MG63 (cell line): Measurements from ENCODE around the gene SRP14. TPM values are rescaled to one million over a fixed set of nuclear protein-coding genes. Genes with fewer than 3 reads are reported as not detected.
"Not testable (repeated sequence)": the region's sequence is repeated elsewhere in the genome, so short reads cannot be mapped to it uniquely, and the experiment has no call there.

Source experiments
- DNase-seq: peaks from one replicate; pipeline ENCODE4 v3.0.0-alpha.2; 2020
- H3K27me3 ChIP-seq: fragments of 250-450 bp; sonication (Bioruptor Pico); 2 replicates; pipeline ENCODE4 v1.5.1; 2020; ENCODE audit warnings: mild to moderate bottlenecking, moderate library complexity
- H3K36me3 ChIP-seq: fragments of 250-450 bp; sonication (Bioruptor Pico); 2 replicates; pipeline ENCODE4 v1.5.1; 2020; ENCODE audit warnings: mild to moderate bottlenecking, moderate library complexity
- H3K4me3 ChIP-seq: fragments of 250-450 bp; sonication (Bioruptor Pico); 2 replicates; pipeline ENCODE4 v1.5.1; 2020; ENCODE audit warnings: mild to moderate bottlenecking, moderate library complexity
- H3K9me3 ChIP-seq: fragments of 250-450 bp; sonication (Bioruptor Pico); 2 replicates; pipeline ENCODE4 v1.5.1; 2020; ENCODE audit warnings: mild to moderate bottlenecking, moderate library complexity
- total RNA-seq: library from RNA; depleted of rRNA; stranded (reverse); fragments of >200 nt; shearing (Covaris generic); gene quantifications from 2 replicates; pipeline ENCODE4 v1.2.3, GENCODE V29; 2014; ENCODE audit warnings: low replicate concordance

Gene SRP14
- total RNA-seq, 1 experiment from 2014 or later: 134 TPM

DNA sequence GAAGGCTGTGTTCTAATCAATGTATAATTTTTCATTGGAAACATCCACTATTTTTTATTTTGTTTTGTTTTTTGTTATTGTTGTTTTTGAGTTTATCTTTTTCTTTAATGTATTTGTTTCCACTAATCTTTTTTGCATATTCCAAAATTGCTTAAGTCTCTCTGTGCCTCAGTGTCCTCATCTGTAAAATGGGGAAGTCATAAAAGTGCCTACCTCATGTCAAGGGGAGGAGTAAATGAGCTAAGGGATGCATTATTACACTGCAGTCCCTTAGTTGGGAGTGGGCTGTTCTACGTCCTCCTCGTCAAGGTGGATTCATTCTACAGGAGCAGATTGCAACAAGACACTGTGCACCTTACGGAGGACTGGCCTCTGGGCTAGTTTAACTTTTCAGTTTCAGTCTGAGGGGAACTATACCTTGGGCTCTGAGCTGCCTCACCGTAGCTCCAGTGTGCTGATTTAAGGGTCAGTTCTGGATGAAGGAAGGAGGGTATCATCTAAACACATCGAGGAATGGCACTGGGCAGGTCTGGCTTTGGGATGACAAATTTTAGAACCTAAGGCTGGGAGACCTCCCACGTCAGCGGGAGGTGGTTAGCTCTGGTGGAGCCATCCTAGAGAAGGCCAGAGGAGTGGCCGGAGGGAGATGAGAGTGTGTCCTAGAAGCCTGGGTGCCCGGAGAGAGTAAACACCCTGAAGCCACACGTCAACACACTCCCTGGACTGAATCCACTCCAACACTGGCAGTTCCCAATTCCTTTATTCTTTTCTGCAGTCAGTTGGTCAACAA, 5.1 kb upstream of the SRP14 start:
- Histone ChIP-seq H3K36me3 (no peaks in the 10 kb centered on the region), H3K4me3 (no peak overlapping the region), H3K27me3 (no peaks in the 10 kb centered on the region), H3K9me3 (no peaks in the 10 kb centered on the region)
- DNase-seq: no peak

GRCh38 chr15:40042791-40043320, 3.9 kb upstream of the SRP14 start:
- no peaks in the 10 kb centered on the region for H3K27me3 ChIP-seq
- H3K9me3 ChIP-seq: no peaks in the 10 kb centered on the region
- H3K36me3 ChIP-seq: peaks cover 10% of the 10 kb centered on the region; the same call in 1 of the 2 replicates
- no peak for DNase-seq
- H3K4me3 ChIP-seq: no peak overlapping the region

- Histone ChIP-seq H3K4me3 (no peak overlapping the region), H3K36me3 (peaks cover 30% of the 10 kb centered on the region), H3K9me3 (no peaks in the 10 kb centered on the region), H3K27me3 (no peaks in the 10 kb centered on the region)
- DNase-seq: no peak
Measured at GRCh38 chr15:40040770-40041169, 1.8 kb upstream of the SRP14 start.

- H3K9me3 ChIP-seq: no peaks in the 10 kb centered on the region
- DNase-seq: no peak
- H3K27me3 ChIP-seq: no peaks in the 10 kb centered on the region
- H3K36me3 ChIP-seq: peaks cover 33% of the 10 kb centered on the region
- H3K4me3 ChIP-seq: no peak overlapping the region; the same call in none of the 2 replicates
Measured at GRCh38 chr15:40040293-40040635, 1.3 kb upstream of the SRP14 start.

DNA sequence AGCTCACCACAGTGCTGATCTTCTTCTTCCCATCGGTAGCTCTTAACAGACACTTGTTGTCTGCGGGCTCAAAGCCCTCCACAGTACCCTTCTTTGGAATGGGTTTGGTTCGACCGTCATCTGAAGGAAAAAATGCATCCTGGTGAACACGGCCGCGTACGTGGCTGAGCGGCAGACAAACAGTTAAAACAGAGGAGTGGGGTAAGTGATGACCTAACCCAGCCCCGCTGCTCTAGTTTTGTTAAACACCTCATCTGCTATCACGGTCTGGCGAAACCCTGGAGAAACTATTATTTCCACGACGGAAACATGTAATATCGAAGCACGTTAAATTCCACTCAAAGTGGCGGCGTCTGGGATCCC, 725 bp downstream of the SRP14 start:
- Histone ChIP-seq H3K9me3 (no peaks in the 10 kb centered on the region), H3K27me3 (no peaks in the 10 kb centered on the region), H3K36me3 (peaks cover 51% of the 10 kb centered on the region), H3K4me3 (peak overlapping the region; percentile 84)
- DNase-seq: no peak

GRCh38 chr15:40037721-40038120, 1.3 kb downstream of the SRP14 start:
- Histone ChIP-seq H3K27me3 (no peaks in the 10 kb centered on the region), H3K4me3 (peak overlapping the region; percentile 84), H3K36me3 (peaks cover 56% of the 10 kb centered on the region), H3K9me3 (no peaks in the 10 kb centered on the region)
- DNase-seq: no peak

DNA sequence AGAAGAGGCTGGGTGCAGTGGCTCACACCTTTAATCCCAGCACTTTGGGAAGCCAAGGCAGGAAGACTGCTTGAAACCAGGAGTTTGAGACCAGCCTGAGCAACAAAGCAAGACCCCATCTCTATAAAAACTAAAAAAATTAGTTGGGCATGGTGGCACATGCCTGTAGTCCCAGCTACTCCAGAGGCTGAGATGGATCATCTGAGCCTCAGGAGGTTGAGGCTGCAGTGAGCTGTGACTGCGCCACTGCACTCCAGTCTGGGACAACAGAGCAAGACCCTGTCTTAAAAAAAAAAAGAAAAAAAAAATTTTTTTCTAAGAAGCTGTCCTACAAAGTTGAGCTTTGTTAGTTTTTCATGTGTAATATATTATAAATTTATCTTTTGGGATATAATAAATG, 3.8 kb downstream of the SRP14 start:
- not testable (repeated sequence) for H3K9me3 ChIP-seq, H3K27me3 ChIP-seq, H3K4me3 ChIP-seq, DNase-seq
- peaks cover 72% of the 10 kb centered on the region for H3K36me3 ChIP-seq

- no peaks in the 10 kb centered on the region for H3K9me3 ChIP-seq
- H3K4me3 ChIP-seq: no peak overlapping the region
- H3K36me3 ChIP-seq: peaks cover 80% of the 10 kb centered on the region
- DNase-seq: no peak
- no peaks in the 10 kb centered on the region for H3K27me3 ChIP-seq
Measured at GRCh38 chr15:40034186-40034946, 4.6 kb downstream of the SRP14 start.

DNA sequence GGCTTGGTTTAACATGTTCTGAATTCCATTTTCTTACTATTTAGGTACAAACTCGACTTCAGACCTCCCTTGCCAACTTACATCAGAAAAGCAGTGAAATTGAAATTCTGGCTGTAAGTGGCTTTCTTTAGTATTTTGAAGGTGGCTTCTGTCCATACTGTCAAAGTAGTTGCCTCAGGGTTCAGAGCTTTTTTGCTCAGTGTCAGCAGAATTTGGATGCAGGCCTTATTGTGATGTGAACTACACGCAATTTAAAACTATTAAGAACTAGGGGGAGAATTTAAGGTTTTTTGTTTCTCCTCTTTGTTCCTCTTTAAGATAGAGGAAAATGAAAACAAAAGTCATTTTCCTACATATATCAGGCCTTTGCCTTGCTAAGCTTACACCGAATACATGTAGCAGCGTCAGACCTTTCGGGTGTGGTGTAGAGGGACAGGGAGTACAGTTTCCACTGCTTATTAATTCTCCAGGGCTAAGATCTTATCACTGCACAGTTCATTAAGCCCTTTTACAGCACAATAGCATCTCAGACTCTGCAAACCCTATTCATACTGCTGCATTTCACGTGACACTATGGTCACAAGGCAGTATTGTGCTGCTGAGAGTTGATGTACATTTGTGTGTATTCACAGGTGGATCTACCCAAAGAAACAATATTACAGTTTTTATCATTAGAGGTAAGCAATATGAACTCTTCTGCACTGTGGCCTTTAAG, 6.7 kb downstream of the SRP14 start:
- Histone ChIP-seq H3K9me3 (no peaks in the 10 kb centered on the region), H3K27me3 (no peaks in the 10 kb centered on the region), H3K36me3 (peaks cover 77% of the 10 kb centered on the region), H3K4me3 (no peak overlapping the region)
- DNase-seq: no peak

- no peak for DNase-seq
- Histone ChIP-seq H3K27me3 (no peaks in the 10 kb centered on the region), H3K9me3 (no peaks in the 10 kb centered on the region), H3K4me3 (no peak overlapping the region), H3K36me3 (peaks cover 77% of the 10 kb centered on the region)
Measured at GRCh38 chr15:40031300-40031699, 7.7 kb downstream of the SRP14 start.

GRCh38 chr15:40029979-40030893, 8.7 kb downstream of the SRP14 start:
- Histone ChIP-seq H3K4me3 (no peak overlapping the region), H3K36me3 (peaks cover 75% of the 10 kb centered on the region), H3K27me3 (no peaks in the 10 kb centered on the region), H3K9me3 (no peaks in the 10 kb centered on the region)
- DNase-seq: no peak

DNA sequence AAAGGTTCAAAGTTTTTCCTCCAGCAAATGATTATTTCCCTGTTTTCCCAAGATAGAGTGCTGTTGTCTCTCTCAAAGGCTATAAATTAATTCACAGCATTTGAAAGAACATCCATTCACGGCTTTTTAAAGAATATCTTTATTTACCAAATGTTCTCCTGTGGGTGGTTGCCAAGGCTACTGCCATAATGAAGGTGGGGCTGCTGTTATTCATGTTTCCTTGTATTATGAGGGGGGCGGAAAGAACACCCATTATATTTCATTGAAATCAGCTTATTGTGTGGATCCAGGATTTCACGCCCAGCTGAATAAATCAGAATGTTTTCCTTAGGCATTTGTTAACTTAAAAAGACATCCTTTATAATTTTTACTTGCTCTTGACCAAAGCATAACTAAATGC, 10.1 kb downstream of the SRP14 start:
- peaks cover 71% of the 10 kb centered on the region for H3K36me3 ChIP-seq
- H3K4me3 ChIP-seq: no peak overlapping the region
- DNase-seq: no peak
- no peaks in the 10 kb centered on the region for H3K9me3 ChIP-seq
- H3K27me3 ChIP-seq: no peaks in the 10 kb centered on the region

DNA sequence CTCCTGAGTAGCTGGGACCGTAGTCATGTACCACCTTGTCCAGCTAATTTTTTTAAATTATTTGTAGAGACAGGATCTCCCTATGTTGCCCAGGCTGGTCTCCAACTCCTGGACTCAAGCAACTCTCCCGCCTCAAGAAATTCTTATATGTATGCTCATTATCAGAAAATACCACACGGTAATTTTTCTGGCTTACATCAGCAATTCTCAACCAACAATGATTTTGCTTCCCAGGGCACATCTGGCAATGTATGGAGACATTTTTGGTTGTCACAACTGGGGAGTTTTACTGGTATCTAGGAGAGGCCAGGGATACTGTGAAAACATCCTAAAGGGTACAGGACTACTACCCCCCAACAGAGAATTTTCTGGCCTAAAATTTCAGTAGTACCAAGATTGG, 10.8 kb downstream of the SRP14 start:
- no peak for DNase-seq
- Histone ChIP-seq H3K36me3 (peaks cover 68% of the 10 kb centered on the region), H3K27me3 (no peaks in the 10 kb centered on the region), H3K4me3 (no peak overlapping the region), H3K9me3 (no peaks in the 10 kb centered on the region)

GRCh38 chr15:40016224-40016865, 22.6 kb downstream of the SRP14 start:
- Histone ChIP-seq H3K36me3 (peaks cover 80% of the 10 kb centered on the region), H3K9me3 (peaks cover 15% of the 10 kb centered on the region), H3K4me3 (no peak overlapping the region), H3K27me3 (no peaks in the 10 kb centered on the region)
- no peak for DNase-seq

DNA sequence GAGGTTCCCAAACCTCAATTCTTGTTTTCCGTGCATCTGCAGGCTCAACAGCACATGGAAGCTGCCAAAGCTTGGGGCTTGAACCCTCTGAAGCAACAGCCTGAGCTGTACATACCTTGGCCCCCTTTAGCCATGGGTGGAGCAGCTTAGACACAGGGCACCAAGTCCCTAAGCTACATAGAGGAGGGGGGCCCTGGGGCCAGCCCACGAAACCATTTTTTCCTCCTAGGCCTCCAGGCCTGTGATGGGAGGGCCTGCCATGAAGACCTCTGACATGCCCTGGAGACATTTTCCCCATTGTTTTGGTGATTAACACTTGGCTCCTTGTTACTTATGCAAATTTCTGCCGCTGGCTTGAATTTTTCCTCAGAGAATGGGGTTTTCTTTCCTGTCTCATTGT, 24.6 kb downstream of the SRP14 start:
- Histone ChIP-seq H3K27me3 (no peaks in the 10 kb centered on the region), H3K9me3 (peaks cover 15% of the 10 kb centered on the region), H3K4me3 (no peak overlapping the region), H3K36me3 (peaks cover 80% of the 10 kb centered on the region)
- DNase-seq: no peak

DNA sequence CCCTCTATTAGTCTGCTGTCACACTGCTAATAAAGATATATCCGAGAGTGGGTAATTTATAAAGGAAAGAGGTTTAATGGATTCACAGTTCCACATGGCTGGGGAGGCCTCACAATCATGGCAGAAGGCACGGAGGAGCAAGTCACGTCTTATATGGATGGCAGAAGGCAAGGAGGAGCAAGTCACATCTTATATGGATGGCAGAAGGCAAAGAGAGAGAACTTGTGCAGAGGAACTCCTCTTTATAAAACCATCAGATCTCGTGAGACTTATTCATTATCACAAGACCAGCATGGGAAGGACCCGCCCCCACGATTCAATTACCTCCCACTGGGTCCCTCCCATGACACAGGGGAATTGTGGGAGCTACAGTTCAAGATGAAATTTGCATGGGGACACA, 25.6 kb downstream of the SRP14 start:
- H3K4me3 ChIP-seq, DNase-seq, H3K27me3 ChIP-seq: not testable (repeated sequence)
- Histone ChIP-seq H3K36me3 (peaks cover 76% of the 10 kb centered on the region), H3K9me3 (peaks cover 15% of the 10 kb centered on the region)
